Duodenal mucosa (tissue), 2 donors: ENCODE measurements around the gene FLII.

Experiments
- H3K27ac ChIP-seq: one replicate; pipeline ENCODE4 v1.7.0; 2013; ENCODE audit warnings: low read depth, low read length
- H3K27me3 ChIP-seq, 2 donors: one replicate each; pipeline ENCODE4 v1.7.0; 2013; ENCODE audit warnings: low read length in 2 of 2, control low read depth in 1 of 2; ENCODE audit not compliant: insufficient read depth in 2 of 2, control insufficient read depth in 1 of 2
- H3K36me3 ChIP-seq, 2 donors: one replicate each; pipeline ENCODE4 v1.7.0; 2013; ENCODE audit warnings: low read length in 2 of 2, control low read depth in 1 of 2; ENCODE audit not compliant: insufficient read depth in 2 of 2, control insufficient read depth in 1 of 2
- H3K4me1 ChIP-seq, 2 donors: one replicate each; pipeline ENCODE4 v1.7.0; 2013; ENCODE audit warnings: low read length in 2 of 2, control low read depth in 1 of 2; ENCODE audit not compliant: insufficient read depth in 2 of 2, control insufficient read depth in 1 of 2
- H3K4me3 ChIP-seq, 2 donors: one replicate each; pipeline ENCODE4 v1.7.0; 2013; ENCODE audit warnings: low read length in 2 of 2, low read depth in 1 of 2
- H3K9ac ChIP-seq, 2 donors: one replicate each; pipeline ENCODE4 v1.7.0; 2013; ENCODE audit warnings: low read length in 2 of 2, low read depth in 1 of 2
- H3K9me3 ChIP-seq, 2 donors: one replicate each; pipeline ENCODE4 v1.7.0; 2013; ENCODE audit warnings: low read length in 2 of 2, control low read depth in 1 of 2; ENCODE audit not compliant: control insufficient read depth in 1 of 2

Gene FLII

DNA sequence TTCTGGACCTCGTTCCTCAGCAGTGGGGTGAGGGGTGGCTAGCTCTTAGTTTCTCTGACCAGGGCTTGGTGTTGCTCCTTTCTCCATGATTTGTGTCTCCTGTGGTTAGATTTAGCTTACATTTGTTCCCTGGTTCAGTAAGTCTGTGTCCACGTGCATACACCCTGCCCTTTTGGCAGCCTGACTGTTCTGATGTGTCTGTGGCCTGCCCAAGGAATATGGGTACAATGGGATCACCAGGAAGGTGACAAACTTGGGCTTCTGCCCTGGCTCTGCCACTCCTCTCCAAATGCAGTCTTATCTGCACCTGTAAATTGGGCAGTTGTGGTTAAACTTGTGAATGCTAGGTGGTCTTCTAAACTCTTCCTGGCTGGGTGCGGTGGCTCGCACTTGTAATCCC is 57.4 kb downstream of the FLII start:
- Histone ChIP-seq H3K9me3 (no peaks in the 10 kb centered on the region), H3K36me3 (peaks cover 28 to 80% of the 10 kb centered on the region in 2 donors), H3K9ac (no peak overlapping the region), H3K4me1 (peaks cover 5 to 9% of the 10 kb centered on the region in 2 donors), H3K27ac (no peak overlapping the region), H3K4me3 (no peak overlapping the region), H3K27me3 (no peaks in the 10 kb centered on the region)

DNA sequence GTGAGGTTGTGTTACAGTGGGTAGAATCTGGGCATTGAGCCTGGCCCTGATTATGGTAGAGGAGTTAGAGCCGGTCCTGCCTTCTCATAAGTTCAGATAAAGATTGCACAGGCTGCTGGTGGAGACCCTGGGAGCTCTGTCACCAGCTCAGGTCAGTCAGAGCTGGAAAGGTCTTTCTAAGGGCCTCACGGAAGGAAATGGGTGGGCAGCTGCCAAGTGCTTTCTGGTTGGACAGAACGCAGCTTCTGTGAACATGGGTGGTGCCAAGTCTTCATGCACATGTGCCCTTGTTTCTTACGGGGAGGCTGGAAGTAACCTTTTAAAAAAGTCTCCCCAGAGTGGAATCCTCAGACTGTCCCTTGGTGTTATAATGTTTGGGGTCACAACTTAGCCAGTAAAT is 60.0 kb downstream of the FLII start:
- Histone ChIP-seq H3K36me3 (peaks cover 30 to 81% of the 10 kb centered on the region in 2 donors), H3K9me3 (no peaks in the 10 kb centered on the region), H3K27me3 (no peaks in the 10 kb centered on the region), H3K4me3 (no peak overlapping the region), H3K27ac (no peak overlapping the region), H3K9ac (no peak overlapping the region), H3K4me1 (peaks cover 5 to 9% of the 10 kb centered on the region in 2 donors)

DNA sequence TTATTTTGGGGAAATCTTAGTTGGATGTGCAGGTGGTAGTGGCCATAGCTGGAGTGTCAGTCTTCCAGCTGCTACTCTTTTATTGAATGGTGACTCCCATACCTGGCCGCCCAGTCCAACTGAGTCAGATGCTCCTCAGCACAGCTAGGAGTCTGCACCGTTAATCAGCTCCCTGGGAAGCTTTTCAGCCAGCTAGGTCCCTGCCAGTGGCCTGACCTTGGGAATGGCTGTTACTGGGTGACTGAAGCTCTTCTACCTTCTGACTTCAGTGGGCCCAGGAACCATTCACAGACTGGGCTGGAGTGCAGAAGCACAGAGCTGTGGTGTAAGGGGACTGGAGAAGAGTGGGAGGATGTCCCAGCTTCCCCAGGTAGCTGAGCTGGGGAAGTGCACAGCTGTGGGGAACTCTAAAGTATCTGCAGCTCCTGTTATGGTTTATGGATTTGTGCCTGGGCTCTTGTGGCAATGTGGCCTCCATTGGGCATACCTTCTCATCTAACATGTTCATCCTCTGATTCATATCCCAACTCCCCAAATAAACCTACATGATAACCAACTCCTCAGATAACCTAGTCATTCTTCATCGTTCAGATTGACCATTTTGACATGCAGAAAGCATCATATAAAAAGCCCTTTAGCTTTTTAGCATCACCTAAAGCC is 60.9 kb downstream of the FLII start:
- Histone ChIP-seq H3K36me3 (peaks cover 30 to 77% of the 10 kb centered on the region in 2 donors), H3K9me3 (no peaks in the 10 kb centered on the region), H3K4me3 (no peak overlapping the region), H3K27ac (no peak overlapping the region), H3K27me3 (no peaks in the 10 kb centered on the region), H3K9ac (no peak overlapping the region), H3K4me1 (peaks cover 5% of the 10 kb centered on the region in 2 donors)

DNA sequence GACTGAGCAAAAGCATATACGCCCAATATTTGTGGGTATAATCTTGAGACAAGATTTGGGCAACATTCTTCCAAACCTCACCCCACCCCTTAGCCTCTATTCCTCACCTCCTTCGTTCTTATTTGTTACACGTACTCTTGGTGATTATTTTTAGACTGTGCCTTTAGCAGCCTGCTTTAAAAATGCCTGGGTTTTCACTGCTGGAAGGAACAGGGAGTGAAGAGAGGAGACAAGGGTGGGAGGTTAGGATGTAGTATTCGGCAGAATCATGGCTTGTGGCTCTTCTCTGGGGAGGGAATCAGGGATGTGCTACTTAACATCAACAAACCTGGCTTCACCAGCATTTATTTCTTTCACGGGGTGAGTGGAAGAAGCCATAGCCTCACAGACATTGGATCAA is 63.3 kb downstream of the FLII start:
- H3K9ac ChIP-seq = no peak overlapping the region
- H3K4me3 ChIP-seq = no peak overlapping the region
- H3K27me3 ChIP-seq = no peaks in the 10 kb centered on the region
- H3K9me3 ChIP-seq = no peaks in the 10 kb centered on the region
- no peak overlapping the region for H3K27ac ChIP-seq
- peaks cover 22% of the 10 kb centered on the region in 2 donors for H3K4me1 ChIP-seq
- H3K36me3 ChIP-seq = peaks cover 32 to 60% of the 10 kb centered on the region in 2 donors
